ENCODE results near the gene POLR1G.

The POLR1G gene, protein sequence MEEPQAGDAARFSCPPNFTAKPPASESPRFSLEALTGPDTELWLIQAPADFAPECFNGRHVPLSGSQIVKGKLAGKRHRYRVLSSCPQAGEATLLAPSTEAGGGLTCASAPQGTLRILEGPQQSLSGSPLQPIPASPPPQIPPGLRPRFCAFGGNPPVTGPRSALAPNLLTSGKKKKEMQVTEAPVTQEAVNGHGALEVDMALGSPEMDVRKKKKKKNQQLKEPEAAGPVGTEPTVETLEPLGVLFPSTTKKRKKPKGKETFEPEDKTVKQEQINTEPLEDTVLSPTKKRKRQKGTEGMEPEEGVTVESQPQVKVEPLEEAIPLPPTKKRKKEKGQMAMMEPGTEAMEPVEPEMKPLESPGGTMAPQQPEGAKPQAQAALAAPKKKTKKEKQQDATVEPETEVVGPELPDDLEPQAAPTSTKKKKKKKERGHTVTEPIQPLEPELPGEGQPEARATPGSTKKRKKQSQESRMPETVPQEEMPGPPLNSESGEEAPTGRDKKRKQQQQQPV

DNA sequence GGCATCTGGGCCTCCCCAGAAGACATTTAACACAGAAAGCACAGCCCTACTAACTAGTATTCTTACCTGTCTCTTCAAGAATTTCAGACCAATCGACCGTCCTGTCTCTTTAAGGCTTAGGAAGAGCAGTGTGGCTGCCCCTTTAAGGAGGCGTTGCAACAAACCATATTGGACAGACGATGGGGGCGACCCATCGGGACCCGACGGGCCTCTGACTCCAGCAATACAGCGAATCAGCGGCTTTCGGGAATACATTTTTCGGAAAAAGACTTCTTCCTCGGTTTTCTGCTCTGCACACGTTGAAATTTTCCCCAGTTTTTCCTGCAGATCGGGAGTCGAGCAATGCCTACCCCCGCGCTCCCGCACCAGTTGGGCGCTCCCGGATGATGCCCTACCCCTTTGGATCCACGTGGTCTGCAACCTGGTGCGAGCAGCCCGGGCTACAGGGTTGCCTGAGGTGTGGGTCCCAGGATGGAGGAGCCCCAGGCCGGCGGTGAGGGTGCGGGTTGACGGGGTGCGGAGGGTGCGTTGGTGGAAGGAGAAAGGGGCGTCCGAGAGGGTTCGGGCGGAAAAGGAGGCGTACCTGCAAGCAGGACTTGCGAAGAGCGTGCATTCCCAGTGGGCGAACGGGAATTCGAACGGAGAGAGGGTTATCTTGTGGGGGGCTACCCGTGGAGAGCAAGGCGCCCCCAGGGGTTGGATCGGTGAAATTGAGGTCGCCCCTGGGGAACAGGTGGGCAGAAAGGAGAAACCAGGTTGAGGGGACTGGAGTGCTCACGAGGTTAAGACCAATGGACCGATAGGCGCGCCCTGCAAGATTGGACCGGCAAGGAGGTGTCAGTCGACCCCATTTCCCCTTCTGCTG is at the start of gene POLR1G:
POLR1G (plus strand) TSS at position 419 of the 865 bp plus-strand sequence; CDS start at position 472, 53 bp downstream.
- peak; percentile 77 to 82 (median 78) for DNase-seq

DNA sequence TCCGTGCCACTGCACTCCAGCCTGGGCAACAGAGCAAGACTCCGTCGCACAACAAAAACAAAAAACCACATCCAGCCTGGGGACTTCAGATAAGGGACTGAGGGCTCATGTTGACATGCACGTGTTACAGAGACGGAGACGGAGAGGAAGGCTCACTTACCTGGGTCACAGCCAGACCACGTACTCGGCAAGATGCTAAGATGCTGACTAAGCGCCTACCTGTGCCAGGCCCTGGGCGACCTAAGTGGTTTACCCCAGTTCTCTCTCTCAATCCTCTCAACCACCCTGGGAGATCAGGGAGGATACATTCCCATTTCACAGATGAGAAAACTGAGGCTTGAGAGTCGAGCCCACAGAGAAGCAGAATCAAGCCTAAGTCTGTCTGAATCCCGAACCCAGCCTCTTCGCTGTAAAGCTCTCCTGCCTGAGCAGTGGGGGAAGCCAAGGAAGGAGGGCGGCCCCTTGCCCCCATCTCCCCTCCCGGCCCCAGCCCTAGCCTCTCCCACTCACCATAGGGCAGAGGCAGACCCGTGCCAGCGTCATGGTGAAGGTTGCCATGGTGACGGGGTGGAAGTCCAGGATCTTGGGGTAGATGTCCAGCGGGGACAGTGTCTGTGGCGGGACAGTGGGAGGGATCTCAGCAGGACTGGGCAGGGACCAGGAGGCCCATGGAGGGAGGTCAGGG is 49.5 kb upstream of the POLR1G start:
- no peak for DNase-seq

DNA sequence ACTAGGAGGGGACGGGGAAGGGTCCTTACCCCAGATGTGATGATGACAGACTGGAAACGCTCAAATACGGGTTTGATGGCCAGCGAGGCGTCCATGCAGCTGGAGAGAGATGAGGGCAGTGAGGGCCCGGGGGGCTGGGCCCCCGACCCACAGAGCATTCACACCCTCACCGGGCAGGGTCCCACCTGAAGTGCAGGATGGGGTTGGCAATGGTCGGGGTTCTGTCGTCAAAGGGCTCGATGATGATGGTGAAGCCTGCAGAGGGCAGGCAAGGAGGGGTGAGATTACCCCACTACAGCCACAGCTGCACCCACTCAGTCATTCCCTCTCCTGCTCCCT is 49.0 kb upstream of the POLR1G start:
- DNase-seq: no peak

DNA sequence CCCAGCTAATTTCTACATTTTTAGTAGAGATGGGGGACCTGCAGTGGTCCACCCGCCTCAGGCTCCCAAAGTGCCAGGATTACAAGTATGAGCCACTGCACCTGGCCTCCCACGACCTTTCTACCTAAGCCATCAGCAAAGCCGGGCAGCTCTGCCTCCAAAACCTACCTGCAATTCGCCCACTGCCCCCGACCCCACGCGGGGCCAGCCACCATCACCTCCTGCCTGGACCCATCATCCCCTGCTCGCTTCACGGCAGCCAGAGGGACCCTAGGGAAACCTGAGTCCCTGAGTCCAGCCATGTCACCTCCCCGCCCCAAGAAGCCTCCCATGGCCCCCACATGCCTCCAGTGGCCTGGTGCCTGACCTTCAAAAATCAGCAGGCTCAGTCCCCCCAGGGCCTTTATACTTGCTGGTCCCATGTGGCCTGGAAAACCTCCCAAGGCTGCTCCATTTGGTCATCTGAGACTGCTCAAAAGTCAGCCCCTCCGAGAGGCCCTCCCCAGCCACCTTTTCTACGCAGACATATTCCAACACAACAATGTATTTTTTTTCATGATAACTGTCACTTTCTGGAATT is 48.1 kb upstream of the POLR1G start:
- no peak for DNase-seq

DNA sequence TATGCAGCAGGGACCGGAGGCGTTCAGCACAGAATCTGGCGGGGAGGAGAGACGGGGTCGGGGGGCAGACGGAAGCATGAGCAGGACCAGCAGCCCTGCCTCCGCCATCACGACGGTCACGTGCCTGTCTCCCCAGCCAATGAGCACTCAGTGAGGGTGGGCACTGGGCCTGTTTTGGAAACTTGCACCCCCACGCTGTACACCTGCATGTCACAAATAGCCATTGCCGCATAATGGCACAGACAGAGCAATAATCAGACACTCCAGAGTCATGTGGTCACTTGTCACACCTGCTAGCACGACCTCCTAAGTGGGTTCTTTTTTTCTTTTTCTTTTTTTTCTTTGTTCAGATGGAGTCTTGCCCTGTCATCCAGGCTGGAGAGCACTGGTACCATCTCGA is 44.8 kb upstream of the POLR1G start:
- no peak for DNase-seq

DNA sequence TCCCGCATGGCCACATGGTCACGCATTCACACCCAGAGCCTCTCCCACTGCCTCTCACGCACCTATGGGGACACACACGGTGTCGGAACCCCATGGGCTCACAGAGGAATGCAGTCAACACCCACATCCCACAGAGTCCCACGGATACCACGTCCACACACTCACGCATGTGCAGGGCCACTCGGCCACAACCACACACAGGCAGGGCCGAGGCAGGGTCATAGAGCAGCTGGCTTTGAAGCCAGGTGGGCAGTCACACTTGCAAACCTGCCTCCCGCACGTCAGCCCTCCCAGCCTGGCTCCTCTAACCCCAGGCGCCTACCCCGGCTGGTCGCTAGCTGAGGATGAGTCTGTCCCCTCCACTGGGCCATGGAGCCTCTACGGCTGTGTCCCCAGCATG is 44.2 kb upstream of the POLR1G start:
- DNase-seq: no peak

DNA sequence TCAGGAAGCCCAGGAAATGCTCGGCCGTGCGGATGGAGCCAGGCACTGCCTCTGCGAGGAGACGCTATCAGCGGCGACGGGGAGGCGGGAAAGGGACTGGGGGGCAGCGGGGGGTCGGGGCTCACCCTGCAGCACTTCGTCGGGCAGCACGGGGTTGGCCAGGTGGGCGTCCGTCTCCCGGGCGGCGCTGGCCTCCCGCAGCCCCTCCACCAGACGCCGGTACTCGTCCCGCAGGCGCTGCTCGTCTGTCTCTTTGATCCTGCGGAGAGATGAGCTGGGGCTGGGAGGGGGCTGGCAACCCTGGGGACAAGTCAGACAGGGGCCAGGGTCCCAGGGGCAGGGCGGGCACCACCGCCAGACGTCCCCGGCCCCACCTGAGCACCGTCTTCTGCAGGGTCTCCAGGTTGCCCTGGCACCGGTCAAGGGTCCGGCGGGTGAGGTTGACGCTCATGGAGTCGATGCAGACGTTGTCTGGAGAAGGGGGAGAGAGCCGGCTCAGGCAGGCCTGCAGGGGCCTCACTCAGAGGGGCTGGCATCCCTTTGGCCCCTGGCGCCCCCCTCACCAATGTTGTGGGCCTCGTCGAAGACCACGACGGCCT is 42.5 kb upstream of the POLR1G start:
- DNase-seq: no peak

DNA sequence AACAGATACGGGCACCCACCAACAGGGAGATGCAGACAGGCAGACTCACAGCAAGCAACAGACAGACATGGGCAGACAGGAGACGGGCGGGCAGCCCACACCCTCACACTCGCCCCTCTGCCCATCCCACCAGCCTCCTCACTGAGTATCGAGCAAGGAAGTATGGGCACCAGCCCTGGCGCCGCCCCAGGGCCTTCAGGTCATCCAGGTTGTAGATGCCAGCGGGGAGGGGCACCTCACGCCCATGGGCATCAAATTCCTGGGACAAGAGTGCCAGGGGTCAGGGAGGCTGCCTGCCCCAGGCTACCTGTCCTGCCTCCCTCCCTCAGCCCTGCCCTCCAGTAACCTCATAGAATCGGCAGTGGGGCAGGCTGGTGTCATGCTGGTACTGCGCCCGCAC is 41.7 kb upstream of the POLR1G start:
- DNase-seq: no peak

DNA sequence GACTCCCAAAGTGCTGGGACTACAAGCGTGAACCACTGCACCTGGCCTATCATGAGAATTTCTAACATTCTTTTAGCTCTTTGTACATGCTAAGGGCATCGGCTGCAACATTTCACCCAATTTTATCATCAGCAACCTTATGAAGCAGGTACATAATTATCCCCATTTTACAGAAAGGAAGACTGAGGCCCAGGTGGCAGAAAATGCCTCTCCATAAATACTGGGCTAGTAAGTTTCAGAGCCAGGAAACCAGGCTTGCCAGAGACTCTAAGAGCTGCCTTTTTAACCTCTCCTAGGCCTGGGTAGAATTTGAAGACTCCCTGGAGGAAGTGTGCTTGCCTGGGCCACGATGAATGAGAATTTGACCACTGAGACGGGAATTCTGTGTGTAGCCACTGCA is 38.3 kb upstream of the POLR1G start:
- DNase-seq: no peak

DNA sequence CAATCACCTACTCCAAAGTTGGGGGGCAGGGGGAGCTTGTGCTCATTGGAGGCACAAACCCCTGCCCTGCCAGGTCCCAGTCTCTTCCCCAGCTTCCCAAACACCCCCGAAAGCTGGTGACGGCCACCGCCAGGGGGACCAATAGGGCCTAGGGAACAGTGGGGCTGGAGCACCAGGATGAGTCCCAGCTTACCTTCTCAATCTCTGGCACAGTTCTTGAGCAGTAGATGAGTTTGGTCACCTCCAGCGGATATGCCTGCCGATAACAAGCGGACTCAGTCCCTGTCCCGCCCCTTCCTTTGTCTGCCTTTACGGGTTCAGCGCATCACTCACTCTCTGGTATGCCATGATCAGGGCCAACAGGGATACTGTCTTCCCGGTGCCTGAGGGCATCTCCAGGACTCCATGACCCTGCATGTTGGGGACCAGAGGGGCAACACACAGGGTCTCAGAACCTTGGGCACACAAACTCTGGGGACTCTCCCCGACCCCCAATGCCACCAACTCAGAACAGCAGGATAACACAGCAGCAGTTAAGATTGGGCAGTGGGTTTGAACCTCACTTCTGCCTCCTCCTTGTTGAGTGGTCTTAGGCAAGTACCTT is 37.6 kb upstream of the POLR1G start:
- no peak for DNase-seq

DNA sequence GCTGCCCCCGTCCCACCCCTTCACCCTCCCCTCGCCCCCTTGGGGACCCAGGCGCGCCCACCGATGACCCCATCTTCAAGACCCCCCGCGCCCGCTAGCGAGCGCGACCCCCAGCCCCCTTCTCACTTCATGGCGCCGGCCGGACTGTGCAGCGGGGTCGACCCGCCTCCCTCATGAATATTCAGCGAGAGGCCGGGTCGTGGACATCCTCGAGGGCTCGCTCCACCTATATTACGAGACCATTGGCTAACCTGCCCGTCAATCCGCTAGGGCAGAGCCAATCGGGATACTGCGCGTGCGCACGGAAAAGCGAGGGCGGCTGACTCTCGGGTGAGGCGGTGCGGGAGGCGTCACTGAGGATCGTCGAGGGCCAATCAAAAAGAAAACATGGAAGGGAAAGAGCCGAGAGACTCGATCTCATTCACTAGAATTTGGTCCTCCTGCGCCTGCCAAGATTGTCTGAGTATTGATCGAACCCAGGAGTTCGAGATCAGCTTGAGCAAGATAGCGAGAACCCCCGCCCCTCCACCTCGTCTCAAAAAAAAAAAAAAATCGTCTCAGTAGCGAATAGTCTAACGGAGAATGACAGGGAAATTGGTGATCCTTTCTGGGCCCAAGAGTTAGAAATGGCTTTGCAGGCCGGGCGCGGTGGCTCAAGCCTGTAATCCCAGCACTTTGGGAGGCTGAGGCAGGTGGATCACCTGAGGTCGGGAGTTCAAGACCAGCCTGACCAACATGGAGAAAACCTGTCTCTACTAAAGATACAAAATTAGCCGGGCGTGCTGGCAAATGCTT is 35.8 kb upstream of the POLR1G start, which contains the start of gene ERCC2:
ERCC2 (minus strand) TSS at position 164 of the 795 bp plus-strand sequence; CDS start at position 131, 33 bp downstream.
- peak; percentile 99 to 100 (median 100) for DNase-seq

DNA sequence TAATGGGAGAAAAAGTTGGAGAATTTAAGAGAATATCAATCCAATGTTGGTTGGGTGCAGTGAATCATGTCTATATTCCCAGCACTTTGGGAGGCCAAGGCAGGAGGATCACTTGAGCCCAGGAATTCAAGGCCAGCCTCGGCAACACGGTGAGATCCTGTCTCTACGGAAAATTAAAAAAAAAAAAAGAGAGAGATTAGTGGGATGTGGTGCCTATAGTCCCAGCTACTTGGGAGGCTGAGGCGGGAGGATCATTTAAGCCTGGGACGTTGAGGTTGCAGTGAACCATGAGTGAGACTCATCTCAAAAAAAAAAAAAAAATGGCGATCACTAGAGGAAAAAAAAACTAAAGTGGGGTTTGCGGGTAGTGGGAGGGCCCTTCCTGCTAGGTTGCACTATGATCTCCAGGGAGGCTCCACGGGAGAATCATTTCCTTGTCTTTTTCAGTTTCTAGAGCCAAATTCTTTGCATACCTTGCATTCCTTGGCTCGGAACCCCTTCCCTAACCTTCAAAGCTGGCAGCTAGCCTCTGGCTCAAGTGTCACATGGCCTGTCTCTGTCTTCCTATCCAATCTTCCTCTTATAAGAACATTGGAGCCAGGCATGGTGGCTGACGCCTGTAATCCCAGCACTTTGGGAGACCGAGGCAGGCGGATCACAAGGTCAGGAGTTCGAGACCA is 30.3 kb upstream of the POLR1G start:
- no peak for DNase-seq

DNA sequence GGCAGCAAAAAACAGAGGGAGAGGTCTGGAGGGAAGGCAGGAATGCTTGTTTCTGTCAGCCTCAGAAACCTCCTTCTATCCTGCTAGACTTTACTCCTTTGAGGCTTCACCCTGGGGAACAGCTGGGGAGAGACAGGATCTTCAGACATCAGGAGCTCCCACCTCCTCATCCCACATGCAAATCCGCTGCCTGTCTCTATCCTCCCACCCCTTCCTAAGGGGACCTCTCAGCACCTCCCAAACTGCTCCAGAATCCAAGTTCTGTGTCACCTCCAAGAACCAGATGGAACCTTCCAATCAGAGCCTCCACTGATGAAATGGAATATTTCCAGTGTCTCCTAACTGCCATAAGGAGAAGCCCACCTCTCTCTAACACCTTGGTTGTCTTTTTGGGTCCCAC is 26.3 kb upstream of the POLR1G start:
- no peak for DNase-seq

DNA sequence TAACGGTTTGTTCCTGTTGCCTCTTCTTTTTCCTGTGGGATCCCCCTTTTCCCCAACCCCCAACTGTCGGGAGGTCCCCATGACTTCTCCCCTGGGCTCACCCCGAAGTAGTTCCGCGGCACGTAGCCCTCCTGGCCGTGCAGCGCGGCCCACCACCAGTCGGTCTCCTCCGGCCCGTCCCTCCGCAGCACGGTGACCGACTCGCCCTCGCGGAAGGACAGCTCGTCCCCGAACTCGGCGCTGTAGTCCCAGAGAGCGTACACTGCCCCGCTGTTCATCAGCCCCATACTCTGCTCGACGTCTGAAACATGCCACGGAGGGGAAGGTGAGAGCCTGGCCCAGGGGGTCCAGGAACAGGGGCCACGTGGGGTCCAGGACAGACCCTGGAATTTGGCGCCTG is 24.0 kb upstream of the POLR1G start:
- DNase-seq: no peak

DNA sequence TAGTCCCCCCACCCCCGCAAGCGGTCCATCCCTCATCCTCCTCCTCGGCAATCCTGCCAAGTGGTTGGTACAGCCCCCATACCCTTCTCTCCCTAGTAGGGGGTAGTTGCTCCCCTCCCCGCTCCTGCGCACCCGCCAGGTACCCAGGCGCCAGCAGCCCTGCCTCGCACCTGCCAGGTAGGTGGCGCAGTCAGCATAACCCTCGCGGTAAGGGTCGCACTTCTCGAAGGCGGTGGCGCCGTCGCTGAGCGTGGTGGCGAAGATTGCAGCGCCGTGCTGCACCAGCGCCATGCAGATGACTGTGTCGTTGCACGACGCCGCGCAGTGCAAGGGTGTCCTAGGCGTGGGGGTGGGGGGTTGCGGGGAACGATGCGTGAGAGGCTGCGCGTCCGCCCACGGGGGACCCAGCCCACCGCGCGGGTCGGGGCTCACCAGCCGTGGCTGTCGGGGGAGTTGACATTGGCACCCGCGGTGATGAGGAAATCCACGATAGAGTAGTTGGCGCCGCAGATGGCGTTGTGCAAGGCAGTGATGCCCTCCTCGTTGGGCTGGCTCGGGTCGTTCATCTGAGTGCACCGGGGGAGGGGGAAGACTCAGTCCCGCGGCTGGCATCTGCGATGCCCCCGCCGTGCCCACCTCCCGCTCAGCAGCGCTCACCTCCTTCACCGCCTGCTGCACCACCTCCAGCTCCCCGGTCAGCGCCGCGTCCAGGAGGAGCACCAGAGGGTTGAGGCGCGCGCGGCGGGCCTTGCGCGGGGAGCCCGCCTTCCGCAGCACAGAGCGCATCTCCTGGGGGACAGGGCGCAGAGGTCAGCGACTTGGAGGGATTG is 20.8 kb upstream of the POLR1G start:
- DNase-seq: no peak

DNA sequence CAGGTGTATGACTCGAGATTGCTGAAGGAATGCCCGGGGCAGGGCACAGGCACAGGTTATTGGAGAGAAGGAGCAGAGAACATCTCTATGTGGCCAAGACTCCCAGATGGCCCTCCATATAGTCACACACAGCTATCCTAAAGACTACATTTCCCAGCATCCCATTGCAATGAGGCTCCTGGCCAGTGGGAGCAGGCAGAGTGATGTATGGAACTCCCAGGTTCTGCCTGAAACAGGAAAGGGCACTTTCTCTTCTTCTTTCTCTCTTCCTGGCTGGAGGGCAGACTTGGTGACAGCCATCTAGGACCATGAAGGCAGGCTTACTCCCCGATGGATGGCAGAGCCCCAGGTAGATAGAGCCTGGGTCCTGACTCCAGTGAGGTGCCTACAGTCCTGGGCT is 15.1 kb upstream of the POLR1G start:
- peak; percentile 41 to 50 (median 49) for DNase-seq

DNA sequence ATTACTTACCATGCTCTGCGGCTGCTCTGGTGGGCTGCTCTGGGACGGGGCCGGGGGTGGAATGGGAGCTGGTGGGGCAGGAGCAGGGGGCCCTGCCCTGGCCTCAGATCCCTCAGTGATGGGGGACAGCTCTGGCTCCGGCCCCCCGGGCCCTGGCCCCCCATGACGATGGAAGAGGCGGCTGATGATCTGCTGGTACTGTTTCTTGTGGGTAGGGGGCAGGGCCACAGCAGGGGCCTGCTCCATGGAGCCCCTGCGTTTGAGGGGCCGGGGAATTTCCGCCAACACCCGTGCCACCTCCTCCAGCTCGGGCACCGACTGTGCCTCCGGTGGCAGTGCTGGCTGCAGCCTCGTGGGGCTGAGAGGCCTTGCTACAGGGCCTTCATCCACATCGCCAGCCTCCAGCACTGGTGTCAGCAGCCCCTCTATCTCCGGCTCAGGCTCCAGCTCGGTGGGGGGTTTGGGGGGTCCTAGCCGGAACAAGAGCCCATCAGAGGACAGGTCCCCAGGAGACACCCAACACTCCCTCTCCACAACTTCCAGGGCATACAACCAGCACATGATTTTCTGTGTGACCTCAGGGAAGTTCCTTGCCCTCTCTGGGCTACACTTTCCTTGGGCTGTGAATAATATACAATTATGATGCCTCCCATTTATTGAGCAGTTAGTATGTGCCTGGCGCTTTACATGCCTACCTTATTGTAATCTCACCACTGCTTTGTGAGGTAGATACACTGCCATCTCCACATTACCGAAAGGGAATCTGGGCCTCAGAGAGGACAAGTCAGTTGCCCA is 14.4 kb upstream of the POLR1G start:
- no peak for DNase-seq

DNA sequence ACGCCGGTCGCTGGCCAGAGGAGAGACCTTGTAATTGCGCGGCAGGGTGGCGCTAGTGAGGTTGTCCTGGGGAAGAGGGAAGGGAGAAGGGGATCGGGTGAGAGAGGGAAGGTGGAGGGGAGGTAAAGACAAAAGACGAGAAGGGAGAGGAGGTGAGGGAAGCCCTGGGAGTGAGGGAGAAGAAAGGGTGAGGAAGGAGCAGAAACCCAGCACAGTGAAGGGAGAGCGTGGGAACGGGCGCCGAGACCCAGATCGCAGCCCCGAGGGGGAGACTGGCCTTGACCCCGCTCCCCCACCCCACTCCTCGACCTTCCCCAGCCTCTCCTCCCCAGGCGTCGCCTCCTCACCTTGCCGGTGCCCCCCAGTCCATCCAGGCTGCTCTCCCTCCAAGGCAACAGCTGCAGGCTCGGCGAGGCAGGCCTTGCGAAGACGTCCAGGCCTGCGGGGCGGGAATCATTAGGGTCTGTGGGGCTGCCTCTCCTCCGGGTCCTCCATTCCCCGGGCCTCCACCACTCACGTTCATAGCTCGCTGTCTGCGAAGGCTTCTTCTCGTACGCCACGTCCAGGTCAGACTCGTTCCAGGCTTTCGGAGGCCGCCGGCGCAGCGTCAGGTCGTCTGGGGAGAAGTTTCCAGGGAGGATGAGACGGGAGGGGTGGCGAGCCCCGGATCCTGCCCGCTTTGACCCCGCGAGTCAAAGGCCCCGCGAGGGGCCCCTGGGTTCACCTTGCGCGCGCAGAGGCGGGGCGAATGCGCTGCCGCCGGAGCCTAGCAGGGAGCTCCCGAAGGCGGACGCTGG is 10.4 kb upstream of the POLR1G start:
- peak in 2 of 3 donors; percentile 37 to 42 for DNase-seq

Measured in suppressor macrophage treated with lipopolysaccharide for 1 hour (primary cell).